Progenitor cell of endocrine pancreas (in vitro differentiated cells): ENCODE results near the gene IL1RAPL2. TPM values are rescaled to one million over a fixed set of nuclear protein-coding genes. Genes with fewer than 3 reads are reported as not detected.
"Not testable (repeated sequence)": the region's sequence is repeated elsewhere in the genome, so short reads cannot be mapped to it uniquely, and the experiment has no call there.

Experiments
- DNase-seq: peaks from one replicate; pipeline ENCODE4 v3.0.0; 2021; ENCODE audit warnings: low spot score; ENCODE audit not compliant: unreplicated experiment
- H3K27ac Mint-ChIP-seq: 2 replicates; pipeline ENCODE4 v1.8.0; 2021; ENCODE audit warnings: mild to moderate bottlenecking, moderate library complexity, mixed read lengths
- H3K27me3 Mint-ChIP-seq: 2 replicates; pipeline ENCODE4 v1.8.0; 2021; ENCODE audit warnings: mixed read lengths
- H3K36me3 Mint-ChIP-seq: 2 replicates; pipeline ENCODE4 v1.8.0; 2022; ENCODE audit warnings: mixed read lengths; ENCODE audit not compliant: insufficient read depth
- H3K4me1 Mint-ChIP-seq: 2 replicates; pipeline ENCODE4 v1.8.0; 2021; ENCODE audit warnings: low read depth, mixed read lengths
- H3K4me3 Mint-ChIP-seq: 2 replicates; pipeline ENCODE4 v1.8.0; 2021; ENCODE audit warnings: low read depth, mild to moderate bottlenecking, moderate library complexity, mixed read lengths
- H3K9me3 Mint-ChIP-seq: 2 replicates; pipeline ENCODE4 v1.8.0; 2021; ENCODE audit warnings: low read depth, mixed read lengths
- total RNA-seq: library from RNA; stranded (reverse); gene quantifications from 2 replicates; pipeline ENCODE4 v1.2.1, GENCODE V29; 2021
- TF ChIP-seq, protein P1 (sequence below): fragments of 200-600 bp; sonication (generic); IDR thresholded peaks from one replicate; pipeline ENCODE4 v1.5.0; 2021; ENCODE audit warnings: antibody characterized with exemption, mild to moderate bottlenecking; ENCODE audit not compliant: unreplicated experiment

The IL1RAPL2 gene
- total RNA-seq, 1 donor from 2014 or later, result 0.91 TPM

GRCh38 chrX:105803891-105804290, 1237.9 kb downstream of the IL1RAPL2 start:
- no peak overlapping the region for H3K27ac Mint-ChIP-seq
- no peak overlapping the region for H3K4me3 Mint-ChIP-seq
- H3K27me3 Mint-ChIP-seq, result no peaks in the 10 kb centered on the region
- no peaks in the 10 kb centered on the region for H3K4me1 Mint-ChIP-seq
- peaks cover 14% of the 10 kb centered on the region for H3K9me3 Mint-ChIP-seq
- DNase-seq, result no peak
- TF ChIP-seq, protein P1, sequence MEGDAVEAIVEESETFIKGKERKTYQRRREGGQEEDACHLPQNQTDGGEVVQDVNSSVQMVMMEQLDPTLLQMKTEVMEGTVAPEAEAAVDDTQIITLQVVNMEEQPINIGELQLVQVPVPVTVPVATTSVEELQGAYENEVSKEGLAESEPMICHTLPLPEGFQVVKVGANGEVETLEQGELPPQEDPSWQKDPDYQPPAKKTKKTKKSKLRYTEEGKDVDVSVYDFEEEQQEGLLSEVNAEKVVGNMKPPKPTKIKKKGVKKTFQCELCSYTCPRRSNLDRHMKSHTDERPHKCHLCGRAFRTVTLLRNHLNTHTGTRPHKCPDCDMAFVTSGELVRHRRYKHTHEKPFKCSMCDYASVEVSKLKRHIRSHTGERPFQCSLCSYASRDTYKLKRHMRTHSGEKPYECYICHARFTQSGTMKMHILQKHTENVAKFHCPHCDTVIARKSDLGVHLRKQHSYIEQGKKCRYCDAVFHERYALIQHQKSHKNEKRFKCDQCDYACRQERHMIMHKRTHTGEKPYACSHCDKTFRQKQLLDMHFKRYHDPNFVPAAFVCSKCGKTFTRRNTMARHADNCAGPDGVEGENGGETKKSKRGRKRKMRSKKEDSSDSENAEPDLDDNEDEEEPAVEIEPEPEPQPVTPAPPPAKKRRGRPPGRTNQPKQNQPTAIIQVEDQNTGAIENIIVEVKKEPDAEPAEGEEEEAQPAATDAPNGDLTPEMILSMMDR, result no peak
- H3K36me3 Mint-ChIP-seq, result no peaks in the 10 kb centered on the region

DNA sequence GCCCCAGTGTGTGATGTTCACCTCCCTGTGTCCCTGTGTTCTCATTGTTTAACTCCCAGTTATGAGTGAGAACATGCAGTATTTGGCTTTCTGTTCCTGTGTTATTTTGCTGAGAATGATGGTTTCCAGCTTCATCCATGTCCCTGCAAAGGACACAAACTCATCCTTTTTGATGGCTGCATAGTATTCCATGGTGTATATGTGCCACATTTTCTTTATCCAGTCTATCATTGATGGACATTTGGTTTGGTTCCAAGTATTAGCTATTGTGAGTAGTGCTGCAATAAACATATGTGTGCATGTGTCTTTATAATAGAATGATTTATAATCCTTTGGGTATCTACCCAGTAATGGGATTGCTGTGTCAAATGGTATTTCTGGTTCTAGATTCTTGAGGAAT, 1239.7 kb downstream of the IL1RAPL2 start:
- H3K4me3 Mint-ChIP-seq, H3K4me1 Mint-ChIP-seq, H3K36me3 Mint-ChIP-seq, H3K27me3 Mint-ChIP-seq, DNase-seq, H3K27ac Mint-ChIP-seq: not testable (repeated sequence)
- peaks cover 22% of the 10 kb centered on the region for H3K9me3 Mint-ChIP-seq

DNA sequence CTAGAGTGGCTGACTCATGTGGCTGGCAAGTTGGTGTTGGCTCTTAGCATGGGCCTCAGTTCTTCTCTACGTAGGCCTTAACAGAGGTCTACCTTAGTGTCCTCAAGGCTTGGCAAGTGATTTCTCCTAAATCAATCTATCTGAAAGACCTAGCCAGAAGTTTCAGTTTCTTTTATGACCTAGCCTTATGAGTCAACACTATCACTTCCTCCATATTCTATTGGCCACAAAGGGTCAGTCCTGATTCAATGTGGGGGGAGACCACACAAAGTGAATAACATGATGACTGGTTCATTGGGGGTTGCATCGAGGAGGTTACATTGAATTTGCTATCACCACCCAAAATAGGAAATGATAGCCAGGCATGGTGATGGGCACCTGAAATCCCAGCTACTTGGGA, 1250.5 kb downstream of the IL1RAPL2 start:
- no peak for DNase-seq
- TF ChIP-seq, protein P1, result no peak
- Mint-ChIP-seq H3K36me3 (no peaks in the 10 kb centered on the region), H3K27me3 (peaks cover 23% of the 10 kb centered on the region), H3K27ac (no peak overlapping the region), H3K9me3 (peaks cover 22% of the 10 kb centered on the region), H3K4me3 (no peak overlapping the region), H3K4me1 (peaks cover 2% of the 10 kb centered on the region)
